Suprapubic skin (tissue), 3 donors: ENCODE measurements around the gene FANCG.

Source experiments
- POLR2A ChIP-seq, 2 donors: fragments of 450-650 bp; IDR thresholded peaks; one replicate each; pipeline ENCODE4 v1.6.1; 2017; ENCODE audit warnings: antibody characterized with exemption in 2 of 2, mild to moderate bottlenecking in 2 of 2, moderate library complexity in 2 of 2
- TF ChIP-seq, protein P1 (sequence below), 2 donors: fragments of 200-600 bp in 1 of 2; fragments of 450-650 bp in 1 of 2; sonication (generic) in 1 of 2; IDR thresholded peaks; one replicate each; pipeline ENCODE4 v1.5.1; 2016 to 2019; ENCODE audit warnings: antibody characterized with exemption in 2 of 2, mild to moderate bottlenecking in 1 of 2, moderate library complexity in 1 of 2

GRCh38 chr9:35103660-35104191 is 24.0 kb upstream of the FANCG start:
- TF ChIP-seq, protein P1, sequence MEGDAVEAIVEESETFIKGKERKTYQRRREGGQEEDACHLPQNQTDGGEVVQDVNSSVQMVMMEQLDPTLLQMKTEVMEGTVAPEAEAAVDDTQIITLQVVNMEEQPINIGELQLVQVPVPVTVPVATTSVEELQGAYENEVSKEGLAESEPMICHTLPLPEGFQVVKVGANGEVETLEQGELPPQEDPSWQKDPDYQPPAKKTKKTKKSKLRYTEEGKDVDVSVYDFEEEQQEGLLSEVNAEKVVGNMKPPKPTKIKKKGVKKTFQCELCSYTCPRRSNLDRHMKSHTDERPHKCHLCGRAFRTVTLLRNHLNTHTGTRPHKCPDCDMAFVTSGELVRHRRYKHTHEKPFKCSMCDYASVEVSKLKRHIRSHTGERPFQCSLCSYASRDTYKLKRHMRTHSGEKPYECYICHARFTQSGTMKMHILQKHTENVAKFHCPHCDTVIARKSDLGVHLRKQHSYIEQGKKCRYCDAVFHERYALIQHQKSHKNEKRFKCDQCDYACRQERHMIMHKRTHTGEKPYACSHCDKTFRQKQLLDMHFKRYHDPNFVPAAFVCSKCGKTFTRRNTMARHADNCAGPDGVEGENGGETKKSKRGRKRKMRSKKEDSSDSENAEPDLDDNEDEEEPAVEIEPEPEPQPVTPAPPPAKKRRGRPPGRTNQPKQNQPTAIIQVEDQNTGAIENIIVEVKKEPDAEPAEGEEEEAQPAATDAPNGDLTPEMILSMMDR (IDR thresholded peaks at IDR 0.05), result no peak
- no peak for TF ChIP-seq POLR2A (IDR thresholded peaks at IDR 0.05)
